GM21515 (cell line): Measurements from ENCODE around the gene NUB1.

ENCODE experiments used
- ATAC-seq: cut with Tn5 transposase; IDR thresholded peaks from one replicate; pipeline ENCODE4 v1.9.1; 2021; ENCODE audit not compliant: unreplicated experiment

Gene NUB1

DNA sequence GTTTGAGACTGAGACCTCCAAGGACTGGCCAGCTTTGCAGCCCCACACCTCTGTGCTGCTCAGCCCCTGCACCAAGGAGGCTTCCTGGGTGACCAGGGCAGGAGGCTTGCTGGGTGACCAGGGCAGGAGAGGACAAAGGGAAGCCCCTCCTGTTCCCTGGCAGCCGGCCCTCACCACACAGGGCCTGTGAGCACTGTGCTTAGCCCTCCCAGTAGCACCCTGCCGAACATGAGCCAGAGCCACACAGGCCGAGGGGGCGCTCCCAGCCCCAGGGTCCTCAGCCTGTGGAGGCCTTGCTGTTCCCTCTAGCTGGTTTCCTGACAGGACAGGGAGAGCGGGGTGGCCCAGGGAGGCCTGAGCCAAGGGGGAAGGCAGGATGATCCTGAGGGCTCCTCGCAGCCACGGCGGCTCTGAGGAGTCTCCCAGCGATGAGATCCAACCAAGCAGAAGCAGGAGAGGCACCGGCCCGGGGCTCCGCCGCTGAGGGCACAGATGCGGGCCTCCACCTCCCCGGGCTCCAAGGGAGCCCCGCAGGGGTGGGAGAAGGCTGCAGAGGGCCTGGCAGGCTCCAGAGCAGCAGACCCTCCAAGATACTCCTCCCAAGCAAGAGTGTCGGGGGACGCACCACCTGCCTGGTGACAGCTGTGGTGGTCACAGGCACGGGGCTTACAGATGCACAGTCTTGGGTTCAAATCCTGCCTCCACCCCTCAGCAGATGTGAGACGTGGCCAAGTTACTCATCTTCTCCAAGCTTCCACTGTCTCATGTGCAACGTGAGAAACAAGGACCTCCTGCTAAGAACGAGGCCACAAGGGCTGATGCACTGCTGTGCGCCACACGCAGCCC, 45.8 kb downstream of the NUB1 start:
- ATAC-seq: no peak

DNA sequence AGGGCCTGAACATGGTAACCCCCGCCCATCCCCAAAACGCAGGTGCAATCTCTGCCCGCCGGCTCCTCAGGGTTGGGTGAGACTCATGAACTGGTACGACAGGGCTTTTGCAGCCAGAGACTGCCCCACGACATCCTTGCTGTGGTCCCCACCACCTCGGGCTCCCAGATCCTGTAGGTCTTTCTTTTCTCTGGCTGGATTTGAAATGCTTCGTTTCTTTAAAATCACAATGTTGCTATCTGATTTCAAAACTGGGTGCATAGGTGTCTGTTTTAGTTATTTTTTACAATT, 46.3 kb downstream of the NUB1 start:
- no peak for ATAC-seq

DNA sequence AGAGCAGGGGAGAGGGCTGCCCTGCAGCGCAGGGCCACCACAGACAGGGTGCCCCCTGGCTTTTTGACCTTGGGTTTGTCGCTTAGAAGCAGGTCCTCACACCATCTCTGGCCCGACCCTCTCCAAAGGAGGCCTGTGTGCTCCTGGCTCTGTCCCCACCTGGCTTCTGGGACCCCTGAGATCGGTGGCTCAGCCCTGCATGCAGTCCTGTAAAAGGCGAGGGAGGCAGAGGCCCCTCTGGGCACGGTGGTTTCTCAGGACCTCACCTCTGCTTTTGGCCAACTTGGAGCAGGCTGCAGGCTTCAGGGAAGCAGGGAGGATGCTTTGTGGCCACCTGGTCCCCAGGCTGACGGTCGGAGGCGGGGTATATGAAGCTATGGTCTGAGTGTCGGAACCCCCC, 46.8 kb downstream of the NUB1 start:
- ATAC-seq: no peak

GRCh38 chr7:151389096-151389767, 47.6 kb downstream of the NUB1 start:
- no peak for ATAC-seq

DNA sequence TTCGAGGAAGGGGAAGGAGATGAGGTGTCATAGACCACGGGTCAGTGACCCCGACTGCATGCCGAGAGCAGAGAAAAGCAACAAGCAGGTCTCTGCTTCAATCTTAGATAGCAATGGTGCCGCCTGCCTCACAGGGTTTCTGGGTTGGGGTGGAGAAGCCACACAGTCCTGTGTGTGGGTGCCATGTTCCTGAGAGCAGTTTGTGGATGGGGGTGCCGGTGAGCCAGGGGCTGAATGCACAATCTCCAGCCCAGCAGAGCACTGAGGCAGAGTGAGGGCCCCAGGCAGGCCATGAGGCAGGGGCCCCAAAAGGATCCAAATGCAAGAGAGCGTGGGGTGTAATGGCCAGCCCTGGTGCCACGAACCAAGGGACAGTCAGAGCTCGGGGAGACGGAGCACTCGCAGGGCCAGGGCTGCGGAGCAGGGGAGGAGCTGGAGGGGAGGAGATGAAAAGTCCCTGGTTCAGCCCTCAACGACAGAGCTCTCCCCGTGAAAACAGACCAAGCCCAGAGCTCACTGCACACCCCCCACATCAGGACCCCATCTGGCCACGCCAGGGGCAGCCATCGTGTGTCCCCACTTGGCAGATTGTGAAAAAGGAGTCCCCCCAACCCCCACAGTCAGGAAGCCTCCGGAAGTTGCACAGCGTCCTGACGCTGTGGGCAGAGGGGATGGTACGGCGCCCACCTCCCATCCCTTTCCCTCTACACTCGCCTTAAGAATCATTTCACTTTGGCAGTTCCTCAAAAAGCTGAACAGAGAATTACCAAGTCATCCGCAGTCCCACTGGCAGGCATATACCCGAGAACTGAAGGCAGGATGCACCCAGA, 48.4 kb downstream of the NUB1 start:
- no peak for ATAC-seq

DNA sequence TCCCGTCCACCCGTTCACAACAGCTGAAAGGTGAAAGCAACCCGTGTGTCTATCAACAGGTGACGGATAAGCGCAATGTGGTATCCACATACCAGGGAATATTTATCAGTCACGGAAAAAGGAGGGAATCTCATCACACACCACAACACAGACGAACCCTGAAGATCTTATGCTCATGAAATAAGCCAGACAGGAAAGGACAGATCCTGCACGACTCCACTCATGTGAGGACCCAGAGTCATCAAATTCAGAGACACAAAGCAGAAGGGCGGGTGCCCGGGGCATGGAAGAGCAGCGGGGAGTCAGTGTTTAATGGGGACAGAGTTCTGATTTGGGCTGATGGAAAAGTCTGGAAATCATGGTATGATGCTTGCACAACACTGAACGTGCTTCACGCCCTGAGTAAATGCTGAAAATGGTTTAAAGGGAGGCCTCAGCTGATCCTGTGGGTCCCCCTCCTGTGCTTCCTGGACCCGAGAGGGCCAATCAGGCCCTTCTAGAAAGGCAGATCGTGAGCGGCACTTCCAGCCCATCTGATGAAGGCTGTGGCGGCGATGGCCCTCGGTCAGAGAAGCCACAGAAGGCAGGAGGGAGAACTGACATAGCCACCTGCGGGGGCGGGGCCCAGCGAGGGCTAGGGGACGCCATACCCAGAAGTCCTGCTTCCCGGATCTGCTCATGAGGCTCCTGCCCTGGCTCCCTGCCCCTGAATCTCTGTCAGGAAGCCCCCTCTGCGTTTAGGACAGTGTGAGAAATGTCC, 49.2 kb downstream of the NUB1 start:
- ATAC-seq: no peak

- ATAC-seq: no peak
These were observed 49.7 kb downstream of the NUB1 start for GRCh38 chr7:151391358-151391730.

DNA sequence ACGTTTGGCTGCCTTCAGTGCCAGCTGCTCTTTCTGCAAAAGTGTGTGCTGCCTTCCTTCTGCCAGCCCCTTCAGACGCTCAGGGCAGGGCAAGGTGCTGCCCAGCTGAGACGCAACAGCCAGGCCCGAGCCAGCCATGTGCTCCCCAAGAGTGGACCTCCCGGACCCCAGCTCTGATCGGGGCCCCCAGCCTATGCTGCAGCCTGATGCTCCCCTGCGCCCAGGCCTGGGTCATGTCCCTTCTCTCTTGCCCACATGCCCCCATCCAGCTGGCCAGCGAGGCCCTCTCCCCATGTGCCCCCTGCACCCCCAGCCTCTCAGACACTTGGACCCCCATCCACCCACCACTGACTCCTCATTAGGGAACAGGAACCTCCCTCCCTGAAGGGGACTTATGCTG, 50.4 kb downstream of the NUB1 start:
- ATAC-seq: no peak

- ATAC-seq: no peak
These were observed 50.8 kb downstream of the NUB1 start for GRCh38 chr7:151392426-151392825.

GRCh38 chr7:151393031-151393977, 51.7 kb downstream of the NUB1 start:
- ATAC-seq: no peak

DNA sequence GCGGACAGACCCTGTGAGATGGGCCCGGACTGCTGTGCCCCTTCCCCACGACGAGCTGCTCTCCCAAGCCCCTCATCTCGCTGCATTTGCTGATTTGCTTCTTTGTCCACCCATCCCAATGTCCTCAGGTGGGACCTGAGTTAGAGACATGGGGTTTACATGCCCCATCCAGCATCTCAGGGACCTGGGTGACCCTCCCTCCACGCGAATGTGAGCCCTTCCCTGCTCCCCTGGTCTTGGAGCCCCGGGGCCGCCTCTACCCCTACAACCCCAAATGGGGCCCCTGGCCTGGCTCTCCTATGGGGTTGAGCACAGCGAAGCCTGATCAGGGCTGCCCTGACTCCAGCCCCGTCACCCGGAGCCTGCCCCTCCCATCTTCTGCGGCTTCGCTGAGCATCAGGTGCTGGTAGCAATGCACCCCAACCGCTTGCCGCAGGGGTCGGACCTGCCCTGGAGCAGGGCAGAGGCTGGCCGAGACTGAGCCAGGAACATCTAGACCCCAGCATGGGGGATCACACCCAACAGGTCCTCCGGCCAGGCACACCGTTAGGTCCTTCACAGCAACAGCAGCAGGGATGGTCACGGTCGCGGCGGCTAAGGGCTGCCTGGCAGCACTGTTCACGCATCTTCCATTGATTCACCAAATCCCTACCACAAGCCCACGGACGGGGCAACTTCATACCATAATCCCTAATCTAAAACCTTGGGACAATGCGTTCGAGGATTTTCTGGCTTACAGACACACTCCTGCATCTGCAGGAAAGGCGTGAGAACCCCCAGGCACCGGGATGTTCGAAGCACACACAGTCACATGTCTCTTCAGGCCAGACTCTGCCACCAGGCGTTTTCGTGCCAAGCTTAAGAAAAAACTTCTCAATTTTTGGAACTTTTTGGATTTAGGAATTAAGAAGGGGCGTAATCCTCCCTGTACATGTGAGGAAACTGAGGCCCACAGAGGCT, 52.7 kb downstream of the NUB1 start:
- ATAC-seq: no peak

GRCh38 chr7:151395036-151395367, 53.4 kb downstream of the NUB1 start:
- ATAC-seq: no peak

DNA sequence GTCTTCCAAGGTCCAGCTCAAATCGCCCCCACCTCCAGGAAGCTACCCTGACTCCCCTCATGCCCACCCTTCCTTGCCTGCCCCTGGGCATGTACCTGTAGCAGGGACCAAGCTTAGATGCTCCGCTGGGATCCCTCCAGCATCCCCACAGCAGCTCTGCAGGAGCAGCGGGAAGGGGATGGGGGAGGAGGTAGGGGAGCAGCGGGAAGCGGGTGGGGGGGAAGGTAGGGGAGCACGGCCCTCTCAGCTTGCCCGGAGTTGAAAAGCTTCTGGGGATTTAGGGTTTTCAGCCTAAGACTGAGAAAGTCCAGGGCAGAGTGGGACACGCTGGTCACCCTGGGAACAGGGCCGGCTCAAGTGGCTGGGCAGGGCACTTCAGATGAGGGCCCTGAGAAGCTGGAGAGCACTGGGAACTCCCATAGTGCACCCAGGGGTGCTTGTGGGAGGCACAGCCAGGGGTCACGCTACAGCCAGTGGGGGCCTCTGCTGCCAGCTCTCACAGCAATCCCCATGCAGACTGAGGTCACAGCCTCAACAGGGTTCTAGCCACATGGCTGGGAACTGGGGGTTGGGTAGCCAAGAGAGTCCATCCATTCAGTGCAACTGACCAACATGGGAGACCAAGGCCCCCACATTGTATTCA, 54.8 kb downstream of the NUB1 start:
- no peak for ATAC-seq

DNA sequence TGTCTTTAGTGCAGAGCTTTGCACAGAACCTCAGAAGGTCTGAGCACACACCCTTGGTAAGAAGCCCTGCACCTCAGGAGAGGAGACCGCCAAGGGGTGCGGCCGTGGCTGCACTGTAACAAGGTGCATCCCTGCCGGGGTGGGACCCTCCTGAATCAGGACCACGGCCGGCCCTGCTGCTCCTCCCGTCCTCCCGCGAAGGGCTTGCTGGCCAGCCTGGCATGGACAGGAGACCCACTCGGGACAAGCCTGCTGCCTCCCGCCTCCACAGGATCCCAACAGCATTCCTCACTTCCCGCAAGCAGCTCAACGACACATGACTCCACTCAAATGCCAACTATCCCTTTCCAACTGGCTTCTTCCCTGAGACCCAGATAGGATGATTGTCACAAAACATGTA, 55.4 kb downstream of the NUB1 start:
- no peak for ATAC-seq

DNA sequence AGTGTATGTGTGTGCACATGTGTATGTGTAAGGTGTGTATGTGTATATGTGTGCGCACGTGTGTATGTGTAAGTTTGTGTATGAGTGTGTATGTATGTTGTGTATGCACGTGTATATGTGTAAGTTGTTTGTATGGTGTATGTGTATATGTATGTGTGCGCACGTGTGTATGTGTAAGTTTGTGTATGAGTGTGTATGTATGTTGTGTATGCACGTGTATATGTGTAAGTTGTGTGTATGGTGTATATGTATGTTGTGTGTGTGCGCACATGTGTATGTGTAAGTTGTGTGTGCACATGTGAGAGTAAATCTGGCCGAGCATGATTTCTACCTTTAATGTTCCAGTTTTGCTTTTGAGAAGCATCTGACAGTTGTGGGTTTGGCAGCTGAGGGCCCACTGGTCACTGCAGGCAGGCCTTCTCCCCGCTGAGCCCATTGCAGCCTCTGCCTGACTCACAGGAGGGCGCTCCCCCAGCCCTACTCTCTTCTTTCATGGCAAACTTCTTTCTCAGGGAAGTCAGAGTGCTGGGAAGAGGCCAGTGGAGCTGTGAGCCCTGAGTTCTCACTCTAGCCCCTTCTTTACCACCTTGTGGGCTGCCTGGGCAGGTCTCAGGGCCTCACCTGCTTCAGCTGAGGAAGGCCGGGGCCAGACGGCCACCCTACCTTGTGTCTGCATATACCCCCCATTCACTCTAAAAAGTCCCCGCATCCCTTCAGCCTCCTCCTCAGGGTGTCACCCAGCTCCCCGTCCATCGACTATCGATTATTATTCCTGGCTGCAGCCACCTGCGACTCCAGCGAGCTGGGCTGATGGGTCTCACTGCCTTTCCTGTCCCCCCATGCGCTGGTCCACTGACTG, 57.1 kb downstream of the NUB1 start:
- ATAC-seq: no peak

GRCh38 chr7:151399305-151399601, 57.6 kb downstream of the NUB1 start:
- ATAC-seq: no peak

- no peak for ATAC-seq
These were observed 58.3 kb downstream of the NUB1 start for GRCh38 chr7:151399906-151400305.
